Duodenal mucosa (tissue), 2 donors: Measurements from ENCODE around the gene SH3TC1.
A peak's percentile ranks its signal among the peaks of the same experiment; 100 is the strongest.

Experiments used
- H3K27ac ChIP-seq: one replicate; pipeline ENCODE4 v1.7.0; 2013; ENCODE audit warnings: low read depth, low read length
- H3K27me3 ChIP-seq, 2 donors: one replicate each; pipeline ENCODE4 v1.7.0; 2013; ENCODE audit warnings: low read length in 2 of 2, control low read depth in 1 of 2; ENCODE audit not compliant: insufficient read depth in 2 of 2, control insufficient read depth in 1 of 2
- H3K36me3 ChIP-seq, 2 donors: one replicate each; pipeline ENCODE4 v1.7.0; 2013; ENCODE audit warnings: low read length in 2 of 2, control low read depth in 1 of 2; ENCODE audit not compliant: insufficient read depth in 2 of 2, control insufficient read depth in 1 of 2
- H3K4me1 ChIP-seq, 2 donors: one replicate each; pipeline ENCODE4 v1.7.0; 2013; ENCODE audit warnings: low read length in 2 of 2, control low read depth in 1 of 2; ENCODE audit not compliant: insufficient read depth in 2 of 2, control insufficient read depth in 1 of 2
- H3K4me3 ChIP-seq, 2 donors: one replicate each; pipeline ENCODE4 v1.7.0; 2013; ENCODE audit warnings: low read length in 2 of 2, low read depth in 1 of 2
- H3K9ac ChIP-seq, 2 donors: one replicate each; pipeline ENCODE4 v1.7.0; 2013; ENCODE audit warnings: low read length in 2 of 2, low read depth in 1 of 2
- H3K9me3 ChIP-seq, 2 donors: one replicate each; pipeline ENCODE4 v1.7.0; 2013; ENCODE audit warnings: low read length in 2 of 2, control low read depth in 1 of 2; ENCODE audit not compliant: control insufficient read depth in 1 of 2

Gene SH3TC1

DNA sequence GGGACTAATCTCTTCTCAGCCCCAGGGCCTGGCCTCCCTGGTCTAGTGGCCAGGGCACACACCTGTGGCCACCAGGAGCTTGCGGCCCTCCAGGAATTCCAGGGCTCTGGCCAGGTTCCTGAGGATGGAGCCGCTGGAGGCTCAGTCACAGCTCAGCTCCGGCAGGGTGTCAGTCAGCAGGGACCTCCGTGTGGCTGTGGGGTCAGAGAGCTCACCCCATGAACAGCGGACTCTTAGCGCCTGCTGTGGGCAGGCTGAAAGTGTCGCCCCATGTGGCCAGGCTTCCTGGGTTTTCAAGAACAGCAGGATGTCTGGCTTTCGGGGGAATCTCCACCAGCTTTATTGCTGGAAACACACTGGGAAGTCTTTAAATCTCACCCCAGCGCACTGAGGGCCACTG, 19.3 kb upstream of the SH3TC1 start:
- Histone ChIP-seq H3K4me3 (no peak overlapping the region), H3K36me3 (no peaks in the 10 kb centered on the region), H3K9ac (no peak overlapping the region), H3K9me3 (no peaks in the 10 kb centered on the region), H3K4me1 (peaks cover 15 to 20% of the 10 kb centered on the region in 2 donors), H3K27ac (no peak overlapping the region), H3K27me3 (peaks cover 0 to 2% of the 10 kb centered on the region in 2 donors)

GRCh38 chr4:8180310-8181093, 18.6 kb upstream of the SH3TC1 start:
- H3K4me1 ChIP-seq = peaks cover 15 to 20% of the 10 kb centered on the region in 2 donors
- H3K9me3 ChIP-seq = no peaks in the 10 kb centered on the region
- no peak overlapping the region for H3K9ac ChIP-seq
- H3K36me3 ChIP-seq = no peaks in the 10 kb centered on the region
- no peaks in the 10 kb centered on the region for H3K27me3 ChIP-seq
- no peak overlapping the region for H3K4me3 ChIP-seq
- no peak overlapping the region for H3K27ac ChIP-seq

DNA sequence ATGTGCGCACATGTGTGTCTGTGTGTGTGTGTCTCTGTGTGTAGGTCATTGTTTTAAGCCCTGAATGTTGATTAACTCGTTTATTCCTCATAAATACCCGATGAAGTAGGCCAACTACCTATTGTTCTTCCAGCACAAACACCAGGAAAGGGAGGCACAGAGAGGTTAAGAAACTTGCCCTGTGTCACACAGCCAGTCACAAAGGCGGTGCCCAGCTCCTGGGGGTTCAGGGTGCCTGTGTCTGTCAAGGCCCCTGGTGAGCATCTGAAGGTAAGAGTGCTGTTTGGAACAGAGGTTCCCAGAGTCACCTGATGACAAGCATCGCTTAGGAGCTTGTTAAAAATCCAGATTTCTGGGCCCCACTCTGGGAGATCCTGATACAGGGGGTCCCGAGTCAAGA, 18.0 kb upstream of the SH3TC1 start:
- no peaks in the 10 kb centered on the region for H3K36me3 ChIP-seq
- no peak overlapping the region for H3K4me3 ChIP-seq
- H3K9me3 ChIP-seq = no peaks in the 10 kb centered on the region
- H3K27me3 ChIP-seq = no peaks in the 10 kb centered on the region
- H3K4me1 ChIP-seq = peaks cover 15 to 20% of the 10 kb centered on the region in 2 donors
- no peak overlapping the region for H3K27ac ChIP-seq
- H3K9ac ChIP-seq = no peak overlapping the region

DNA sequence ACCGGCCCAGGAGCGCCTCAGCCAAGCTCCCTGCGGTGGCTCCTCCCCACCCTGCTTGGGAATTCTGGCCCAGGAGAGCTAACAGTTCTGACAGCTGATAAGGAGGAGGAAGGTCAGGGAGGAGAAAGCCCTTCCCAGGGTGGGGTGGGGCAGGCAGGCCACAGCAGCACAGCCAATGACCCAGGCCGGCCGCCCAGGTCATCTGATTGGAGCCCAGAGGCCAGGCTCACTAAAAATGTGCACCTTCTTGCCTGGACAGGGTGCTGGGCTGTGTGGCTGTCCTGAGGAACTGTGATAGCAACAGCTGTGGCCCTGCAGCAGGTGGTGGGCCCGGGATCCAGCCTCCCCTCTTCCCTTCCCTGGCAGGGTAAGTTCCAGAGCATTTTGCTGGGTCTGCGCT, 17.2 kb upstream of the SH3TC1 start:
- Histone ChIP-seq H3K9ac (no peak overlapping the region), H3K36me3 (no peaks in the 10 kb centered on the region), H3K27me3 (no peaks in the 10 kb centered on the region), H3K9me3 (no peaks in the 10 kb centered on the region), H3K27ac (no peak overlapping the region), H3K4me3 (no peak overlapping the region), H3K4me1 (peaks cover 15 to 20% of the 10 kb centered on the region in 2 donors)

DNA sequence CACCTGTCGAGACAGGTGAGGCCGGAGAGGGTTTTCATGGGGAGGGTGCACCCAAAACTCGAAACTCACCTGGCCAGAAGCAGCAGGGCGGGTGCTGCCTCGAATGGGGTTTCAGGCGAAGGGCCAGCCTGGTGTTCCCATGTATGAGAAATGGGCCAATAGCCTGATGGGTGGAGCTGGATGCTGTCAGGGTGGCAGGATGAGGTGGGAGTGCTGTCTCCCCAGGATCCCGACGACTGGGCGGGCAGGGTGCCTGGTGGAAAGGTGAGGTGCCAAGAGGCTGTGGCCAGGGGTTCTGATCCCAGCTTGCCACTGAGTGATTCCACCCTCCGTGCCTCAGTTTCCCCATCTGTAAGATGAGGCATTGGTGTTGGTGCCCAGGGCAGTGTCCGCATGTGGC, 16.8 kb upstream of the SH3TC1 start:
- H3K4me3 ChIP-seq = no peak overlapping the region
- no peak overlapping the region for H3K27ac ChIP-seq
- H3K4me1 ChIP-seq = peaks cover 15 to 20% of the 10 kb centered on the region in 2 donors
- H3K27me3 ChIP-seq = no peaks in the 10 kb centered on the region
- no peak overlapping the region for H3K9ac ChIP-seq
- no peaks in the 10 kb centered on the region for H3K9me3 ChIP-seq
- H3K36me3 ChIP-seq = no peaks in the 10 kb centered on the region

GRCh38 chr4:8182858-8183725, 16.0 kb upstream of the SH3TC1 start:
- H3K9me3 ChIP-seq = no peaks in the 10 kb centered on the region
- H3K27me3 ChIP-seq = no peaks in the 10 kb centered on the region
- H3K27ac ChIP-seq = no peak overlapping the region
- H3K4me3 ChIP-seq = peak overlapping the region in 1 of 2 donors; percentile 16
- H3K9ac ChIP-seq = no peak overlapping the region
- H3K36me3 ChIP-seq = no peaks in the 10 kb centered on the region
- H3K4me1 ChIP-seq = peaks cover 15 to 23% of the 10 kb centered on the region in 2 donors

GRCh38 chr4:8184061-8184460, 15.0 kb upstream of the SH3TC1 start:
- no peaks in the 10 kb centered on the region for H3K36me3 ChIP-seq
- peaks cover 15 to 32% of the 10 kb centered on the region in 2 donors for H3K4me1 ChIP-seq
- no peaks in the 10 kb centered on the region for H3K27me3 ChIP-seq
- no peak overlapping the region for H3K27ac ChIP-seq
- no peaks in the 10 kb centered on the region for H3K9me3 ChIP-seq
- H3K9ac ChIP-seq = no peak overlapping the region
- no peak overlapping the region for H3K4me3 ChIP-seq

DNA sequence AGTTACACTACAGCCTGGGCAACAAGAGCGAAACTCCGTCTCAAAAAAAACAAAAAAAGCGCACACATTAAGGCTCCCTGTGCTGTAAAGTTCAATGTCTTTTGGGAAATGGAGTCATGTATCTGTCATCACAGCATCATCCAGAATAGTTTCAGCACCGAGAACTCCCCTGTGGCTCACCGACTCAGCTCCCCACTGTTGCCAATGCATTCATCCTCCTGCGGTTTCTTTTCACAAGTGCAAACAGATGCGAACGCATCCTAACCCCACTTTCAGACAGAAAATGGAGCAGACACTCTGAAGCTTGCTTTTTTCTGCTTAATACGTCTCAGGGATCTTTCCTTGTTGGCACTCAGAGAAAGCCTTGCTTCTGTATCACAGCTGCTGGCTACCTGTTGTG, 13.8 kb upstream of the SH3TC1 start:
- Histone ChIP-seq H3K27ac (no peak overlapping the region), H3K4me3 (no peak overlapping the region), H3K27me3 (no peaks in the 10 kb centered on the region), H3K9me3 (no peaks in the 10 kb centered on the region), H3K36me3 (no peaks in the 10 kb centered on the region), H3K9ac (no peak overlapping the region), H3K4me1 (peaks cover 15 to 42% of the 10 kb centered on the region in 2 donors)

DNA sequence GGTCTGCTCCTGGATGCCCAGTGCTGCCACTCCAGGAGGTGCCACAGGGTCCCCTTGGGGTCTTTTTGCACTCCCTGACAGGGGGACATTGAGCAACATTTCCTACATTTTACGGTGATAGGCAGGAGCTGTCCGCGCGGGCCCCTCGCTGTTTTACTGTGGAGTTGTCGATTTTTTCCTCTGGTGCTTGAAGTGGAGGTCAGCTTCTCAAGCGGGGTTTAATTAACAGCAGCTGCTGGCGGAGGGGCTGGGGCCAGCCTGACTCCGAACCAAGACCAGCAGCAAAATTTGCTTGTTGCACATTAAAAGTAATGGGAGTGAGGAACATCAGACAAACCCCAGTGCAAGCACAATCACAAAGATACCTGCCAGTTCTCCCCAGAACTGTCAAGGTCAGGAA, 13.2 kb upstream of the SH3TC1 start:
- H3K36me3 ChIP-seq = no peaks in the 10 kb centered on the region
- no peak overlapping the region for H3K27ac ChIP-seq
- H3K27me3 ChIP-seq = no peaks in the 10 kb centered on the region
- peaks cover 15 to 46% of the 10 kb centered on the region in 2 donors for H3K4me1 ChIP-seq
- no peak overlapping the region for H3K4me3 ChIP-seq
- H3K9me3 ChIP-seq = no peaks in the 10 kb centered on the region
- H3K9ac ChIP-seq = no peak overlapping the region

GRCh38 chr4:8188085-8188484, 11.0 kb upstream of the SH3TC1 start:
- H3K27ac ChIP-seq = no peak overlapping the region

More at GRCh38 chr4:8188085-8188484, 11.0 kb upstream of the SH3TC1 start:
- Histone ChIP-seq H3K4me1 (peaks cover 2 to 30% of the 10 kb centered on the region in 2 donors), H3K27me3 (no peaks in the 10 kb centered on the region), H3K36me3 (no peaks in the 10 kb centered on the region), H3K9ac (no peak overlapping the region), H3K9me3 (no peaks in the 10 kb centered on the region), H3K4me3 (peak overlapping the region in 1 of 2 donors; percentile 21)
